Esophagus squamous epithelium (tissue), 4 donors: Measurements from ENCODE around the gene POLA1.

Experiments used
- CTCF ChIP-seq, 6 experiments: fragments of 450-650 bp in 4 of 6; fragments of 200-600 bp in 2 of 6; sonication (generic) in 2 of 6; IDR thresholded peaks; one replicate each; pipeline ENCODE4 v1.5.1; 2016 to 2019; ENCODE audit warnings: antibody characterized with exemption in 6 of 6, mild to moderate bottlenecking in 4 of 6, moderate library complexity in 4 of 6
- POLR2A ChIP-seq, 4 donors: fragments of 450-650 bp; IDR thresholded peaks; one replicate each; pipeline ENCODE4 v1.6.1; 2017; ENCODE audit warnings: antibody characterized with exemption in 4 of 4, mild to moderate bottlenecking in 4 of 4, moderate library complexity in 3 of 4

GRCh38 chrX:24647257-24648058 is 46.3 kb upstream of the POLA1 start, which contains the start of gene PCYT1B:
- TF ChIP-seq POLR2A (IDR thresholded peaks at IDR 0.05) (no peak), CTCF (IDR thresholded peaks at IDR 0.05) (no peak)
